Effector memory CD8-positive, alpha-beta T cell (primary cell): ENCODE results near the gene P2RY1.
"Not testable (repeated sequence)": the region's sequence is repeated elsewhere in the genome, so short reads cannot be mapped to it uniquely, and the experiment has no call there.

Source experiments
- ATAC-seq: fragments of 150-1000 bp; cut with Tn5 transposase; replicated peaks from 2 replicates; pipeline ENCODE4 v1.10.0; 2021; ENCODE audit warnings: mild to moderate bottlenecking, moderate library complexity
- DNase-seq, 3 experiments: peaks; one replicate each; pipeline ENCODE4 v3.0.0; 2021
- H3K27ac Mint-ChIP-seq, 2 donors: one replicate each; pipeline ENCODE4 v1.8.0; 2022; ENCODE audit warnings: mild to moderate bottlenecking in 2 of 2, mixed read lengths in 2 of 2, moderate library complexity in 2 of 2
- H3K27me3 Mint-ChIP-seq, 2 donors: one replicate each; pipeline ENCODE4 v1.8.0; 2022; ENCODE audit warnings: mixed read lengths in 2 of 2
- H3K36me3 Mint-ChIP-seq: one replicate; pipeline ENCODE4 v1.8.0; 2022; ENCODE audit warnings: mild to moderate bottlenecking, moderate library complexity, mixed read lengths; ENCODE audit not compliant: insufficient read depth
- H3K4me1 Mint-ChIP-seq, 2 donors: one replicate each; pipeline ENCODE4 v1.8.0; 2022; ENCODE audit warnings: low read depth in 2 of 2, mixed read lengths in 2 of 2
- H3K4me3 Mint-ChIP-seq, 2 donors: one replicate each; pipeline ENCODE4 v1.8.0; 2022; ENCODE audit warnings: mild to moderate bottlenecking in 2 of 2, mixed read lengths in 2 of 2, moderate library complexity in 2 of 2
- H3K9me3 Mint-ChIP-seq, 2 donors: one replicate each; pipeline ENCODE4 v1.8.0; 2022; ENCODE audit warnings: mixed read lengths in 2 of 2

P2RY1 gene

DNA sequence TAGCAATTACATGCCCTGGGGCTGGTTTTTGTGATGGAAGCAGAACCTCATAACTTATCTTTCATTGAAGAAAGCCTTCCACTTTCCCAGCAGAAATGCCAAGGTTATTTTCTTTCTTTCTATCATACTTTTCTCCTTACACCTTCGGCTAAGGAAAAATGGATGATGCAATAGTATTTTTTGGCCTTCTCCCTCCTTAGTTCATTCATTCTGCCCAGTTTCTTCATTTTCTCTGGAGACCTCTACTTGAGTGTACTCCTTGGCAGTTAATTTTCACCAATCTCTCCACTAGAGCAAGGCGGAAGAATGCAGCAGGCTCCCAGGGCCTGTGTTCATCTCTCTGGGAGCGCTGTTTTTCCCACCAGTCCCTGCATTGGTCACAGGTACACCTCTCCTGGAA, 7.6 kb upstream of the P2RY1 start:
- DNase-seq (no peak), ATAC-seq (no peak)
- no peaks in the 10 kb centered on the region for H3K27me3 Mint-ChIP-seq
- H3K4me1 Mint-ChIP-seq: no peaks in the 10 kb centered on the region
- H3K9me3 Mint-ChIP-seq: no peaks in the 10 kb centered on the region
- no peak overlapping the region for H3K4me3 Mint-ChIP-seq
- no peak overlapping the region for H3K27ac Mint-ChIP-seq
- no peaks in the 10 kb centered on the region for H3K36me3 Mint-ChIP-seq

- Mint-ChIP-seq H3K4me1 (no peaks in the 10 kb centered on the region), H3K9me3 (no peaks in the 10 kb centered on the region), H3K27ac (no peak overlapping the region), H3K4me3 (no peak overlapping the region), H3K36me3 (no peaks in the 10 kb centered on the region), H3K27me3 (peaks cover 0 to 4% of the 10 kb centered on the region in 2 donors)
- no peak for DNase-seq
- no peak for ATAC-seq
Observed at GRCh38 chr3:152828075-152828840, 6.7 kb upstream of the P2RY1 start.

DNA sequence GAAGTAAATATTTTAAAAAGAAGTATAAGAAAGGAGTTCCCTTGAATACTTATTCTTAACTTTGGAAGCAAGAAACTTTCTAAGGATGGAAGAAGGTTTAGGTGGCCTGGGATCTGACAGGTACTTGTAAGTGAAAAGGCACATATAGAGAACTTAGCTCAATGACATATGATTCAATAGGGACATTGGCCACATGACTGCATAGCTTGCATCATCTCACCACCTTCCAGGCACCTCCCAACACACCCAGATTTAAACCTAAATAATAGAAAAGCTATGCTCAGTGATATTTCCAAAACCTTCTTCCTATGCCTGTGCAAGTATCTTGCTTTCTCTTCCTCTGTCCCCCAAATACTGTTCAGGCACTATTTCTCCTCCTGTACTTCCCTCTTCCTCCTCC, 4.7 kb upstream of the P2RY1 start:
- ATAC-seq (no peak), DNase-seq (no peak)
- Mint-ChIP-seq H3K4me3 (no peak overlapping the region), H3K27ac (no peak overlapping the region), H3K9me3 (no peaks in the 10 kb centered on the region), H3K4me1 (peaks cover 0 to 6% of the 10 kb centered on the region in 2 donors), H3K27me3 (peaks cover 11 to 15% of the 10 kb centered on the region in 2 donors), H3K36me3 (no peaks in the 10 kb centered on the region)

DNA sequence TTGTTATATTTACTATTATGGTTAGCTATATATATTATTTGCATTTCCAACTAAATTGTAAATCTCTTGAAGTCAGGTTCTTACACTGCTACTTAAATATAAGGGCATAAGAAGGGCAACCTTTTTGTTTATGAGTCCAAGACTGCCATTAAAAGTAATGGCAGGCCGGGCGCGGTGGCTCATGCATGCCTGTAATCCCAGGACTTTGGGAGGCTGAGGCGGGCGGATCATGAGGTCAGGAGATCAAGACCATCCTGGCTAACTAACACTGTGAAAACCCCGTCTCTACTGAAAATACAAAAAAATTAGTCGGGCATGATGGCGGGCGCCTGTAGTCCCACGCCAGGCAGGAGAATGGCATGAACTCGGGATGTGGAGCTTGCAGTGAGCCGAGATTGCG, 2.9 kb upstream of the P2RY1 start:
- DNase-seq (no peak), ATAC-seq (no peak)
- H3K4me3 Mint-ChIP-seq: no peak overlapping the region
- peaks cover 21 to 29% of the 10 kb centered on the region in 2 donors for H3K27me3 Mint-ChIP-seq
- H3K4me1 Mint-ChIP-seq: peaks cover 4 to 9% of the 10 kb centered on the region in 2 donors
- H3K36me3 Mint-ChIP-seq: no peaks in the 10 kb centered on the region
- H3K27ac Mint-ChIP-seq: no peak overlapping the region
- H3K9me3 Mint-ChIP-seq: no peaks in the 10 kb centered on the region

DNA sequence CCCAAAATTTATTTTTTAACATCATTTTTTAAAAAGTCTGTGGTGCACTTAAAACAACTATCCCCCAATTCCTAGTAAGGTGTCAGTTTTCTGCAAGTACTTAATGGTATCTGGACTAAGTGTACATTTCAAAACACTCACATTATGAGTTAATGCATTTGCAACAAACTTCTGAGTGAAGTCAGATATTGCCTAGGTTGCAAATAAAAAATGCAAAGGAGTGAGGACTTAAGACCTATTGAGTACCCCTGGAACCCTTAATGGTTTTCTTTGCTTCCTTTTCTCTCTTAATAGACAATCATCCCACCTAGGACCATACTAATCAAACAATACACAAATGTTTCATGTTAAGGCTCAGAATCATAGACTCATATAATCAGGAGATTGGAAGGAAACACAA, 1.8 kb upstream of the P2RY1 start:
- Mint-ChIP-seq H3K4me3 (no peak overlapping the region), H3K36me3 (peaks cover 2% of the 10 kb centered on the region), H3K4me1 (peaks cover 4 to 9% of the 10 kb centered on the region in 2 donors), H3K9me3 (no peaks in the 10 kb centered on the region), H3K27me3 (peaks cover 21 to 36% of the 10 kb centered on the region in 2 donors), H3K27ac (no peak overlapping the region)
- DNase-seq: no peak
- ATAC-seq: no peak

DNA sequence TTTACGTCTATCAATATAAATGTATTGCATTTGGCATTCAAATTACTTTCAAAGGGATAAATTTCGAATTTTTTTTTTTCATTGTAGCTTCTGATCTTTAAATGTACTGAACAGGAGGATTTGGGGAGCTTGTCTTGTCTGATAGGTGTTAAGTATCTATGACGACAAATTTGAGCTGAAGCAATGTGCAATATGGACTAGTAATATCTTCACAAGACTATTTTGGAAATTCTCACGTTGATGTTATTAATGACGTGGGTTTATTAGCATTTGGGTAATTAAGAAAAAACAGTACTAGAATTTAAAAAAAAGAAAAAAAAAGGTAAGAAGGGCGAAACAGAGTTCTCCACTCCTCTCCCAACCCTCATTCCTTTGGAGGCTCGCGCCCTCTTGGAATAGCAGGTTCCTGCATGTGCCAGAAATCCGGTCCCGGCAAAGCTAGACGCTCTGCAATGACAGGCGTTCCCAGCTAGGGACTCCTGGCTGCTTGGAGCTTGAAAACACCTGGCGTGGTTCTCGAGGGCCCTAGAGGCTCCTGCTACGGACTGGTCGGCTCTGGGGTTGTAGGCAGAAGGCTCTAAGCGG, 648 bp upstream of the P2RY1 start:
- no peak overlapping the region for H3K27ac Mint-ChIP-seq
- DNase-seq: no peak
- no peak for ATAC-seq
- peaks cover 21 to 36% of the 10 kb centered on the region in 2 donors for H3K27me3 Mint-ChIP-seq
- H3K4me3 Mint-ChIP-seq: peak overlapping the region in 1 of 2 donors; percentile 75
- H3K4me1 Mint-ChIP-seq: peaks cover 4 to 9% of the 10 kb centered on the region in 2 donors
- H3K9me3 Mint-ChIP-seq: no peaks in the 10 kb centered on the region
- peaks cover 2% of the 10 kb centered on the region for H3K36me3 Mint-ChIP-seq

GRCh38 chr3:152835601-152836102, 721 bp downstream of the P2RY1 start:
- Mint-ChIP-seq H3K4me3 (peak overlapping the region; percentile 27 to 75), H3K36me3 (peaks cover 2% of the 10 kb centered on the region), H3K27ac (no peak overlapping the region), H3K9me3 (no peaks in the 10 kb centered on the region), H3K4me1 (peaks cover 4 to 9% of the 10 kb centered on the region in 2 donors), H3K27me3 (peaks cover 21 to 36% of the 10 kb centered on the region in 2 donors)
- ATAC-seq (no peak), DNase-seq (no peak)

DNA sequence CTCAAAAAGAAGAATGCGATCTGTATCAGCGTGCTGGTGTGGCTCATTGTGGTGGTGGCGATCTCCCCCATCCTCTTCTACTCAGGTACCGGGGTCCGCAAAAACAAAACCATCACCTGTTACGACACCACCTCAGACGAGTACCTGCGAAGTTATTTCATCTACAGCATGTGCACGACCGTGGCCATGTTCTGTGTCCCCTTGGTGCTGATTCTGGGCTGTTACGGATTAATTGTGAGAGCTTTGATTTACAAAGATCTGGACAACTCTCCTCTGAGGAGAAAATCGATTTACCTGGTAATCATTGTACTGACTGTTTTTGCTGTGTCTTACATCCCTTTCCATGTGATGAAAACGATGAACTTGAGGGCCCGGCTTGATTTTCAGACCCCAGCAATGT, 1.3 kb downstream of the P2RY1 start:
- Mint-ChIP-seq H3K27ac (no peak overlapping the region), H3K27me3 (peaks cover 21 to 36% of the 10 kb centered on the region in 2 donors), H3K9me3 (no peaks in the 10 kb centered on the region), H3K4me3 (peak overlapping the region; percentile 27 to 75), H3K36me3 (peaks cover 2% of the 10 kb centered on the region), H3K4me1 (peaks cover 4 to 9% of the 10 kb centered on the region in 2 donors)
- ATAC-seq (no peak), DNase-seq (no peak)

GRCh38 chr3:152839511-152839910, 4.6 kb downstream of the P2RY1 start:
- H3K9me3 Mint-ChIP-seq: no peaks in the 10 kb centered on the region
- H3K27me3 Mint-ChIP-seq: peaks cover 9 to 34% of the 10 kb centered on the region in 2 donors
- no peak overlapping the region for H3K4me3 Mint-ChIP-seq
- H3K27ac Mint-ChIP-seq: no peak overlapping the region
- ATAC-seq (no peak), DNase-seq (no peak)
- peaks cover 2% of the 10 kb centered on the region for H3K36me3 Mint-ChIP-seq
- peaks cover 4 to 8% of the 10 kb centered on the region in 2 donors for H3K4me1 Mint-ChIP-seq

DNA sequence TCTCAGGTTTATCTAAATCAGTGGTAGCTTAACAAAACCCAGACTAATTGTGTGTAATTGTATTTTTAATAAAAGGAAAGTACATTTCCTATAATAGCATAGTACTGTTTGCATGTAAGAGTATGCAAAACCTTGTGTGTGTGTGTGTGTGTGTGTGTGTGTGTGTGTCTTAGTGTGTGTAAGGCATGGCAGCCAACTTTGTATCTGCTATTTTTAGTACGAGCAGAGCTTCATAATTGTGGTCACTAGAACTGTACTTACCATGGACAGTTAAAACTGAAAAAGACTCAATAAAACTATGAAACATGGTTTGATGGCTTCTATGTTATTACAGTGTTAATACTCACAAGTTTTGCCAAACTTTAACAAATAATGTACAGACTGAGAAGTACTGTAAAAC, 6.2 kb downstream of the P2RY1 start:
- H3K27ac Mint-ChIP-seq: no peak overlapping the region
- no peaks in the 10 kb centered on the region for H3K4me1 Mint-ChIP-seq
- peaks cover 4 to 18% of the 10 kb centered on the region in 2 donors for H3K27me3 Mint-ChIP-seq
- no peak for ATAC-seq
- no peak overlapping the region for H3K4me3 Mint-ChIP-seq
- no peaks in the 10 kb centered on the region for H3K9me3 Mint-ChIP-seq
- no peak for DNase-seq
- H3K36me3 Mint-ChIP-seq: peaks cover 2% of the 10 kb centered on the region

DNA sequence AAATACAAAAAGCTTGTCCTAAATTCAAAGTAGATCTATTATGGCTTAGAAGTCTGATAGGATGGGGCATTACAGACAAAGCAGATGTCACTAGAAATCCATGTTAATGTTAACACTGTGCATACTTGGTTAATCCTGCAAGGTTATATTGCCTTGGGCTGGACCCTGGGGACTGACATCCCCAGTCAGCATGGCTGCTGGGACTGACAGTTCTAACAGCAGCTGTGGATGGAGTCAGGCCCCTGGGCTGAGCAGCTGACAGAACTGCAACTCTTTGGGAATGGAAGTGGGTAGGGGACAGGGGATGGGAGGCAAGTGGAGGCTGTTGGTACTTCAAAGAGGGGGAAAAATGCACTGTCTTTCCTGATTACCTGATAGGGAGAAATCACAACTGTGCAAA, 7.5 kb downstream of the P2RY1 start:
- Mint-ChIP-seq H3K27ac (no peak overlapping the region), H3K4me1 (no peaks in the 10 kb centered on the region), H3K9me3 (peaks cover 0 to under 1% of the 10 kb centered on the region in 2 donors), H3K27me3 (peaks cover 0 to 11% of the 10 kb centered on the region in 2 donors), H3K4me3 (no peak overlapping the region), H3K36me3 (peaks cover 2% of the 10 kb centered on the region)
- DNase-seq: no peak
- ATAC-seq: no peak

DNA sequence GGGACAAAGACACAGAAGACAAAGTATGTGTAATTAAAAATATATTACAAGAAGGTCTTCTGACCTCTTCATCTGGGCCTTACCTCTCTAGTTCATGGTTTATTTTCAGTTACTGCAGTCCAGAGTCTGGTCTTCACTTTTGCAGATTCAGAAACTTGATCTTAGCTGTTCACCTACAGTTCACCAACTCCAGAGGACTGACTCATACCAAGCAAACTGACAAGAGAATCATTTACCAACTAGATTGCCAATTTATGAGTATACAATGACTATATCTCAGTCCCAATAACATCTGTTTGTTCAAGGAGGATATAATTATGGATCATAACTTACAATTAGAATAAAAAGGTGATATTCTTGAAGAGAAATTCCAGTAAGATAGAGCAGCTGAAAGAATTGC, 9.0 kb downstream of the P2RY1 start:
- Mint-ChIP-seq H3K4me1 (no peaks in the 10 kb centered on the region), H3K27me3 (peaks cover 0 to 6% of the 10 kb centered on the region in 2 donors), H3K9me3 (peaks cover 3 to 9% of the 10 kb centered on the region in 2 donors), H3K27ac (no peak overlapping the region), H3K4me3 (no peak overlapping the region), H3K36me3 (no peaks in the 10 kb centered on the region)
- DNase-seq (no peak), ATAC-seq (no peak)

DNA sequence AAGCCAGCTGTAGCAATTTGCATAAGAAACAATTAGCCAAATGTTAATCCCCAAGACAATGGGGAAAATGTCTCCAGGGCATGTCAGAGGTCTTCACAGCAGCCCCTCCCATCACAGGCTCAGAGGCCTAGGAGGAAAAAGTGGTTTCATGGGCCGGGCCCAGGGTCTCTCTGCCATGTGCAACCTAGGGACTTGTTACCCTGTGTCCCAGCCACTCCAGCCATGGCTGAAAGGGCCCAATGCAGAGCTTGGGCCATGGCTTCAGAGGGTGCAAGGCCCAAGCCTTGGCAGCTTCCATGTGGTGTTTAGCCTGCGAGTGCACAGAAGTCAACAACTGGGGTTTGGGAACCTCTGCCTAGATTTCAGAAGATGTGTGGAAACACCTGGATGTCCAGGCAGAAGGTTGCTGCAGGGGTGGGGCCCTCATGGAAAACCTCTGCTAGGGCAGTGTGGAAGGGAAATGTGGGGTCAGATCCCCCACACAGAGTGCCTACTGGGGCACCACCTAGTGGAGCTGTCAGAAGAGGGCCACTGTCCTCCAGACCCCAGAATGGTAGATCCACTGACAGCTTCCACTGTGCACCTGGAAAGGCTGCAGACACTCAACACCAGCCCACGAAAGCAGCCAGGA, 11.8 kb downstream of the P2RY1 start:
- H3K36me3 Mint-ChIP-seq, H3K4me3 Mint-ChIP-seq, H3K4me1 Mint-ChIP-seq, DNase-seq, H3K27ac Mint-ChIP-seq, H3K27me3 Mint-ChIP-seq, H3K9me3 Mint-ChIP-seq, ATAC-seq: not testable (repeated sequence)

DNA sequence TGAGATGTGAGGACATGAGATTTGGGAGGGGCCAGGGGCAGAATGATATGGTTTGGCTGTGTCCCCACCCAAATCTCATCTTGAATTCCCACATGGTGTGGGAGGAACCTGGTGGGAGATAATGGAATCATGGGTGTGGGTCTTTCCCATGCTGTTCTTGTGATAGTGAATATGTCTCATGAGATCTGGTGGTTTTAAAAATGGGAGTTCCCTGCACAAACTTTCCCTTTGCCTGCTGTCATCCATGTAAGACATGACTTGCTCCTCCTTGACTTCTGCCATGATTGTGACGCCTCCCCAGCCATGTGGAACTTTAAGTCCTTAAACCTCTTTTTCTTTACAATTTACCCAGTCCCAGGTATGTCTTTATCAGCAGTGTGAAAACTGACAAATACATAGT, 12.7 kb downstream of the P2RY1 start:
- DNase-seq, H3K4me1 Mint-ChIP-seq, H3K36me3 Mint-ChIP-seq, H3K4me3 Mint-ChIP-seq, H3K9me3 Mint-ChIP-seq, H3K27ac Mint-ChIP-seq, H3K27me3 Mint-ChIP-seq, ATAC-seq: not testable (repeated sequence)
